GM18907 (cell line): ENCODE data around the gene MGAT4B.

Experiments used
- ATAC-seq: cut with Tn5 transposase; IDR thresholded peaks from one replicate; pipeline ENCODE4 v1.9.1; 2021; ENCODE audit warnings: mild to moderate bottlenecking, moderate library complexity; ENCODE audit not compliant: unreplicated experiment

MGAT4B gene

GRCh38 chr5:179749857-179750508, 56.7 kb downstream of the MGAT4B start:
- no peak for ATAC-seq

- no peak for ATAC-seq
These were observed 58.9 kb downstream of the MGAT4B start for GRCh38 chr5:179747811-179748210.
